Retinal pigment epithelial cell (primary cell): ENCODE results near the gene STXBP5L.
"Not testable (repeated sequence)": the region's sequence is repeated elsewhere in the genome, so short reads cannot be mapped to it uniquely, and the experiment has no call there.

Source experiments
- DNase-seq: peaks from one replicate; pipeline ENCODE4 v3.0.0-alpha.2; 2010; ENCODE audit warnings: low read depth
- H3K4me3 ChIP-seq: 2 replicates; pipeline ENCODE4 v1.5.1; 2011; ENCODE audit warnings: mild to moderate bottlenecking, low read length, control low read depth, moderate library complexity
- CTCF ChIP-seq: conservative IDR thresholded peaks from 2 replicates; pipeline ENCODE4 v1.5.1; 2011; ENCODE audit warnings: low read depth, low read length, control low read depth, inconsistent platforms

Gene STXBP5L

GRCh38 chr3:121362035-121362734 is 454.2 kb downstream of the STXBP5L start:
- no peak for DNase-seq
- TF ChIP-seq CTCF = no peak
- no peak overlapping the region for H3K4me3 ChIP-seq

- not testable (repeated sequence) for H3K4me3 ChIP-seq, DNase-seq
Observed at GRCh38 chr3:121388308-121388707, 480.3 kb downstream of the STXBP5L start.

- not testable (repeated sequence) for DNase-seq, H3K4me3 ChIP-seq
Observed at GRCh38 chr3:121395967-121396366, 488.0 kb downstream of the STXBP5L start.

GRCh38 chr3:121398051-121398450 is 490.0 kb downstream of the STXBP5L start:
- not testable (repeated sequence) for H3K4me3 ChIP-seq, DNase-seq

GRCh38 chr3:121399820-121400219 is 491.8 kb downstream of the STXBP5L start:
- DNase-seq = no peak
- no peak overlapping the region for H3K4me3 ChIP-seq
- no peak for TF ChIP-seq CTCF

- no peak overlapping the region for H3K4me3 ChIP-seq
- DNase-seq = no peak
- no peak for TF ChIP-seq CTCF
Observed at GRCh38 chr3:121405631-121406030, 497.6 kb downstream of the STXBP5L start.

GRCh38 chr3:121411523-121411922 is 503.5 kb downstream of the STXBP5L start:
- no peak for DNase-seq
- no peak overlapping the region for H3K4me3 ChIP-seq
- TF ChIP-seq CTCF = no peak

GRCh38 chr3:121414924-121415323 is 506.9 kb downstream of the STXBP5L start:
- TF ChIP-seq CTCF = no peak
- DNase-seq = no peak
- H3K4me3 ChIP-seq = no peak overlapping the region

- H3K4me3 ChIP-seq = no peak overlapping the region
- no peak for DNase-seq
- TF ChIP-seq CTCF = no peak
Observed at GRCh38 chr3:121418182-121418581, 510.2 kb downstream of the STXBP5L start.
